Erythroblast (primary cell): Measurements from ENCODE around the gene BRCA2.

Experiments used
- DNase-seq, 2 experiments: peaks; one replicate each; lab custom pipeline; 2025; lab: John Stamatoyannopoulos, UW
- GATA1 ChIP-seq: IDR thresholded peaks from 2 replicates; pipeline ENCODE4 v1.6.1; 2011; ENCODE audit warnings: low read depth, mild to moderate bottlenecking, control low read depth, low read length, moderate library complexity
- POLR2A ChIP-seq: IDR thresholded peaks from 2 replicates; pipeline ENCODE4 v1.6.1; 2011; ENCODE audit warnings: mild to moderate bottlenecking, low read length

The BRCA2 gene

DNA sequence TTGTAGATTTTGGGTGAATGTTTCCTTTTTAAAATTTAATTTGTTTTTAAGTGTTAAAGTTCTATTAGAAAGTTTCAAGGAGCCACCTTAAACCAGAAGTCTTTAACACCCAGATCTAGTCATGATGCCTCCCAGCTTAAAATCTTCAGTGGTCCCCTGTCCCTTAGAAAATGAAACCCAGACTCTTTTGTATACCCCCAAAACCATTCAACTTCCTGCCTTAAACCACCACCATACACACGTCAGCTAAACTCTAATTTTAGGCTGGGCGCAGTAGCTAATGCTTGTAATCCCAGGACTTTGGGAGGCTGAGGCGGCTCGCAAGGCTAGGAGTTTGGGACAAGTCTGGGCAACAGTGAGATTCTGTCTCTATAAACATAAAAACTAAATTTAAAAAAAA is 74.7 kb downstream of the BRCA2 start:
- TF ChIP-seq POLR2A (no peak), GATA1 (no peak)
- no peak for DNase-seq

GRCh38 chr13:32390484-32390883 is 75.2 kb downstream of the BRCA2 start:
- DNase-seq = no peak
- TF ChIP-seq POLR2A (no peak), GATA1 (no peak)

- TF ChIP-seq POLR2A (no peak), GATA1 (no peak)
- DNase-seq = no peak
Measured at GRCh38 chr13:32391101-32391619, 75.9 kb downstream of the BRCA2 start.

DNA sequence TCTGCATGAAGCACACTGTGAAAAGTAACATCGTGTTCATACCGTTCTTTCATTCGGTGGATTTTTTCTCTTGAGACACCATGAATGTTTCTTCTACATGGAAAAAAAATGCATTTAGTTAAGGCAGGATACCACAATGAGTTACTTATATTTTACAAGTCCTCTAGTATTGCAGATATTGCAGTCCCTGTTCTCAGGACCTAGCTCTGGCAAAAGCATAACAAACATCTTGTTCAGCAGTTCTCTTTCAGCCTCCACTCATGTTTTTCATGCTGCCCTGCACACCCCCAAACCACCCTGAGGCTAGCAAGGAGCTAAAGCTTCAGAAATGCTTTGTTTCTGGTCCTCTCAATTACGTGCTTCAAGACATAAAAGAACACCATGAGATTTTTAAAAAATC is 87.8 kb downstream of the BRCA2 start:
- no peak for DNase-seq
- no peak for TF ChIP-seq GATA1
- TF ChIP-seq POLR2A = no peak

- TF ChIP-seq GATA1 (no peak), POLR2A (no peak)
- DNase-seq = no peak
Measured at GRCh38 chr13:32407854-32408253, 92.5 kb downstream of the BRCA2 start.

GRCh38 chr13:32408296-32409000 is 93.1 kb downstream of the BRCA2 start:
- TF ChIP-seq GATA1 = no peak
- TF ChIP-seq POLR2A = no peak
- peak; percentile 20 to 45 for DNase-seq

DNA sequence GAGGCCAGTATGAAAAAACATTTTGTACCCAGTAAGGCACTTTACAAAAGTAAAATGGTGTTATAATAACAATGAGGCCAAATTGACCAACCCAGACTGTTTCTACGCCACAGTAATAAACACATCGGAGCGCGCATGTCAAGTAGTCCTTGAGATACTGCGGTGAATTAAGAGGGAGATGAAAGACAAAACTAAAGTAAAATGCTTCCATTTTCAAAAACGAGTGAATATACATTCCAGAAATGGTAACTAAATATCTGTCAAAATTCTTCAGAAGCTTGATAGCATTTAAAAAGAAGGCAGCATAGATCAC is 93.6 kb downstream of the BRCA2 start:
- no peak for DNase-seq
- no peak for TF ChIP-seq POLR2A
- no peak for TF ChIP-seq GATA1

DNA sequence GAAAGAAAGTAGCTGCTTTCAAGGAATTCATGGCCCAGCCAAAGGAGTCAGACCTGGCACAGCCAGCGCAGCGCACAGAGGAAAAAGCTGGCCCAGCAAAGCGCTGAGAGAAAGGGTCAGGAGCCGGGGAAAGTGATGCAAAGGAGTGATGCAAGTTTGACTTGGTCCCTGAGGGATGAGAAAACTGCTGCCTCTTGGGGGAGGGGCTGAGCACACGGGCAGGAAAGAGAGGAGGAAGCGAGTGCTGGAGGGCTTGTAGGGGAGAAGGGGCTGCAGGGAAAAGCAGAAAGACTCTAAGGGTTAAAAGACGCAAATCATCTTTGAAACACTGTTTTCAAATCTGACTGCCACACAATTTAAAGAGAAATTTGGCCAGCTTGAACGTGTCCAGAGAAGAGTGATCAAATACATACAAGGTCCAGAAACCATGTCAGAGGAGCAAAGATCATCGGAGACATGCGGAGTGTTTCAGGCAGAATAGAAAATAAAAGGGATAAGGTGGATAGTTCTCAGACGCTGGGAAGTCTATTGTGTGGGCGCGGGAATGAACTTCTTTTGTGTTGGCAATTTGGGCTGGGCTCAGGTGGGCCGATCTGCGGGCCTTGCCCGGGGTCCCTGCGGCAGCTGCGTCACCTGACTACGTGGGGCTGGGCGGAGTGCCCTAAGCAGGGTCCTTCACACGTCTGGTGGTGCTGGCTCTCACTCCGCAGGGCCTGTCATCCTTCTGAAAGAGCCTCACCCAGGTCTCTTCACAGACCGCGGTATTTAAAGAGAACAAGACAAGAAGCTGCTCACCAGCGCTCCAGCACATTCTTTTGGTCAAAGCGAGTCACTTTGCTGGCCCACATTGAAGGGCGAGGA is 94.5 kb downstream of the BRCA2 start:
- DNase-seq = peak in 1 of 2 experiments; percentile 16
- TF ChIP-seq GATA1 (no peak), POLR2A (no peak)

GRCh38 chr13:32413284-32413683 is 98.0 kb downstream of the BRCA2 start:
- no peak for TF ChIP-seq GATA1
- no peak for TF ChIP-seq POLR2A
- DNase-seq = no peak

GRCh38 chr13:32414580-32414979 is 99.3 kb downstream of the BRCA2 start:
- DNase-seq = no peak
- TF ChIP-seq POLR2A = no peak
- TF ChIP-seq GATA1 = no peak

- no peak for TF ChIP-seq POLR2A
- TF ChIP-seq GATA1 = no peak
- peak; percentile 60 to 76 for DNase-seq
Measured at GRCh38 chr13:32415019-32415418, 99.7 kb downstream of the BRCA2 start.

DNA sequence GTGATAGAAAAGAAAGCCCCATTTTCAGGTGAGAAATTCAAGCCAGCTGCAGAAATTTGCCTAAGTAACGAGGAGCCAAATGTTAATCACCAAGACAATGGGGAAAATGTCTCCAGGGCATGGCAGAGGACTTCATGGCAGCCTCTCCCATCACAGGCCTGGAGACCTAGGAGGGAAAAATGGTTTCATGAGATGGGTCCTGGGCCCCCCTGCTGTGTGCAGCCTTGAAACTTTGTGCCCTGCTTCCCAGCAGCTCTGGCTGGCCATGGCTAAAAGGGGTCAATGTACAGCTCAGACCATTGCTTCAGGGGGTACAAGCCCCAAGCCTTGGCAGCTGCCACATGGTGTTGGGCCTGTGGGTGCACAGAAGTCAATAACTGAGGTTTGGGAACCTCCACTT is 102.7 kb downstream of the BRCA2 start:
- TF ChIP-seq GATA1 = no peak
- TF ChIP-seq POLR2A = no peak

GRCh38 chr13:32419862-32420261 is 104.6 kb downstream of the BRCA2 start:
- no peak for DNase-seq
- TF ChIP-seq GATA1 (no peak), POLR2A (no peak)

More for the DNA sequence above, 102.7 kb downstream of the BRCA2 start:
- no peak for DNase-seq

DNA sequence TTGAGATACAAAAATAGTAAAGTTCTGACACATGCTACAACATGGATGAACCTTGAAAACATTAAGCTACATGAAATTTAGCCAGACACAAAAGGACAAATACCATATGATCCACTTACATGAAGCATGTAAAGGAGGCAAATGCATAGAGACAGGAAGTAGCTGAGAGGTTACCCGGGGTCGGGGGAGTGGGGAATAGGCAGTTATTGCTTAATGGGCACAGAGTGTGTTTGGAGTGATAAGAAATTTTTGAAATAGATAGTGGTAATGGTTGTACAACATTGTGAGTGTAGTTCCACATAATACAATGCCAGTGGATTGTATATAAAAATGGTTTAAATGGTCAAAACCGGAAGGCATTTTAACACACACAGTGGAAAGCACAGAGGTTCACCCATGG is 108.3 kb downstream of the BRCA2 start:
- no peak for TF ChIP-seq POLR2A
- TF ChIP-seq GATA1 = no peak
- DNase-seq = peak; percentile 89 to 94

GRCh38 chr13:32425158-32425557 is 109.8 kb downstream of the BRCA2 start:
- DNase-seq = peak in 1 of 2 experiments; percentile 19
- TF ChIP-seq POLR2A (no peak), GATA1 (no peak)
